GM13976 (cell line): ENCODE results near the gene CUX1.

Experiments used
- DNase-seq: peaks from one replicate; pipeline ENCODE4 v3.0.0; 2012; ENCODE audit warnings: low spot score
- in situ Hi-C: fragments of 300-500 bp; cut with MboI; formaldehyde crosslinking; loops from one replicate; pipeline ENCODE4 v1.12.0; 2022; ENCODE audit warnings: low sequenced_read_pairs, mixed read lengths, inconsistent platforms; ENCODE audit not compliant: unreplicated experiment
- TF ChIP-seq, protein P1 (sequence below): IDR thresholded peaks from 2 replicates; pipeline ENCODE4 v1.5.1; 2012; ENCODE audit warnings: borderline replicate concordance, mild to moderate bottlenecking; ENCODE audit not compliant: insufficient read depth; ENCODE audit errors: extremely low read depth, missing control alignments, control extremely low read depth

Gene CUX1

DNA sequence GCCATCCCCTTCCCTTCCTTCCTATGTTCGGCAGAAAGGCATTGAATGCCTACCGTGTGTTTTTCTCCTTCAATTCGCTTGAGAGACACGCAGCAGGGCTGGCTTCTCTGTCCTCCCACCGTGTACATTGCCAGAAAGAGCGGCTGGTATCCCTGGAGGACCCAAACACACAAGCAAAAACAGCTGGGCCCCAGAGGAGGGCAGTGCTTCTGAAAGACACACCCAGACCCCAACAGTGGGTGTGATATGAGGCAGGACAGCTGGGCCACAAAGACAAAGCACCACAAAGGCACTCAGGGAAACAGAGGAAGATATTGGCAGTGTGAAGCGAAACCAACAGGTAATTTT lies 336.1 kb downstream of the CUX1 start:
- TF ChIP-seq, protein P1, sequence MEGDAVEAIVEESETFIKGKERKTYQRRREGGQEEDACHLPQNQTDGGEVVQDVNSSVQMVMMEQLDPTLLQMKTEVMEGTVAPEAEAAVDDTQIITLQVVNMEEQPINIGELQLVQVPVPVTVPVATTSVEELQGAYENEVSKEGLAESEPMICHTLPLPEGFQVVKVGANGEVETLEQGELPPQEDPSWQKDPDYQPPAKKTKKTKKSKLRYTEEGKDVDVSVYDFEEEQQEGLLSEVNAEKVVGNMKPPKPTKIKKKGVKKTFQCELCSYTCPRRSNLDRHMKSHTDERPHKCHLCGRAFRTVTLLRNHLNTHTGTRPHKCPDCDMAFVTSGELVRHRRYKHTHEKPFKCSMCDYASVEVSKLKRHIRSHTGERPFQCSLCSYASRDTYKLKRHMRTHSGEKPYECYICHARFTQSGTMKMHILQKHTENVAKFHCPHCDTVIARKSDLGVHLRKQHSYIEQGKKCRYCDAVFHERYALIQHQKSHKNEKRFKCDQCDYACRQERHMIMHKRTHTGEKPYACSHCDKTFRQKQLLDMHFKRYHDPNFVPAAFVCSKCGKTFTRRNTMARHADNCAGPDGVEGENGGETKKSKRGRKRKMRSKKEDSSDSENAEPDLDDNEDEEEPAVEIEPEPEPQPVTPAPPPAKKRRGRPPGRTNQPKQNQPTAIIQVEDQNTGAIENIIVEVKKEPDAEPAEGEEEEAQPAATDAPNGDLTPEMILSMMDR: no peak
- in situ Hi-C loops: no loop called here
- no peak for DNase-seq

DNA sequence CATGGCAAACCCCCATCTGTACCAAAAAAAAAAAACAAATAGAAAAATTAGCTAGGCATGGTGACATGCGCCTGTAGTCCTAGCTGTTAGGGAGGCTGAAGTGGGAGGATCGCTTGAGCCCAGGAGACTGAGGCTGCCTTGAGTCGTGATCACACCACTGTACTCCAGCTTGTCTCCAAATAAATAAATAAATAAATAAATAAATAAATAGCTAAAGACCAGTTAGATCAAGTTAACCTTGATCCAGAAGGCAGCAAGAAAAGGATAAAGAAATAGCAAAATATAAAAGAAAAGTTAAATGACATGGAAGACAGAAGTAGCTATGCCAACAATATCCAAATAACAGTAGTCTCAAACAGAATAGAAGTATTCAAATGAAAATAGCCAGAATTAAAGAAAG lies 337.0 kb downstream of the CUX1 start:
- TF ChIP-seq, protein P1: no peak
- DNase-seq: no peak
- in situ Hi-C loops: no loop called here

DNA sequence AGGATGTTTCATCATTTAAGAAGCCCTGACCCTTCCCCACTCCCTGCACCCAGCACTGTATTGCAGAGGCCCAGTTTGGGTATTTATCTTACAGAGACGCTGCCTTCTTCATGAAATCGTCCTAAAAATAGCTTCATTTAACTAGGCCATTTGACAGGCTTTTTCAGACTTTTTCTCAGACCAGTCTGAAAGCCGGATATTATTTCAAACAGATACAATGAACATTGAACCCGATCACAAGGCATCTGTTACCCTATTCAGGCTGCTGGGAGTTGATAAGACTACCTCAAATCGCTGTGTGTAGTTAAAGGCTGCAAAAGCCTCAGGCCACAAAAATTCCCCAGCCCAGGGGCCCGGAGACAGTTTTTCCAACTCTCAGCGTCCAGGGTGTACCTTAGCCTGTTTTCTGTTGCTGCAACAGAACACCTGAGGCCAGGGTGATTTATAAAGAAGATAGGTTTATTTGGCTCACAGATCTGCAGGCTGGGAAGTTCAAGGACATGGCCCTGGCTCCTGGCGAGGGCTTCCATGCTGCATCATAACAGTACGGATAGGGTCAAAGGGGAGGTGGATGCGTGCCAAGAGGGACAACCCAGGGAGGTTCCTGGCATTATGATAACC lies 338.5 kb downstream of the CUX1 start:
- in situ Hi-C loops: no loop called here

DNA sequence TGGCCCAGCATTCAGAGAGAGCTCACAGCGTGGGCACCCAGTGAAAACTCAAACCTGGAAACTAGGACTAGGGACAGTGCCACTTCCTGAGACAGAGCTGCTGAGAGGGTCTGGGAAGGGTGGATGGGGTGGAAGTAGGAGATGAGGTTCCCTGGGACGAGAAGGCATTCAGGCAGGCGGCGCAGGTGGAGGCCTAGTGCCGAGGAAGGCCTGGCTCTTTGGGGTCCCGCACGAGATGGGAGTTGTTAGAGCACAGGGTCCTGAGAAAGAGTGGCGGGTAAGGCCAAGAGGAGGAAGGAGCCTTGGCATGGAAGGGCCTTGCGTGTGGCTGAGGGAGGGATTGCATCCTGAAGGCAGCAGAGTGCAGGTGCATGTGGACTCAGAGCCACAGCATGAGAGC lies 339.4 kb downstream of the CUX1 start:
- TF ChIP-seq, protein P1: no peak
- in situ Hi-C loops: no loop called here
- no peak for DNase-seq

More for the DNA sequence above, 338.5 kb downstream of the CUX1 start:
- DNase-seq: no peak
- TF ChIP-seq, protein P1: no peak

DNA sequence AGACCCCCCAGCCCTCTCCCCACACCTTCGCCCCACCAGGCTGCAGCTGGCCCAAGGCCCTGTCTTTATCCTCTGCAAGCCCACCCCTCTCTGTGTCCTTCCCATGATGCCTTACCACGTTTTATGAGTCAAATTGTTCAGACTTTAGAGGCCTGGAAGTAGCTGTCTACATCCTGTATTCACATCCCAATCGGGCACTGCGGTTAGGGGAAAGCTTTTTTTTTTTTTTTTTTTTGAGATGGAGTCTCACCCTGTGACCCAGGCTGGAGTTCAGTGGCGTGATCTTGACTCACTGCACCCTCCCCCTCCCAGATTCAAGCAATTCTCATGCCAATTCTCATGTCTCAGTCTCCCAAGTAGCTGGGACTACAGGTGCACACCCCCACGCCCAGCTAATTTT lies 347.7 kb downstream of the CUX1 start:
- in situ Hi-C loops: no loop called here
- no peak for DNase-seq
- TF ChIP-seq, protein P1: no peak

DNA sequence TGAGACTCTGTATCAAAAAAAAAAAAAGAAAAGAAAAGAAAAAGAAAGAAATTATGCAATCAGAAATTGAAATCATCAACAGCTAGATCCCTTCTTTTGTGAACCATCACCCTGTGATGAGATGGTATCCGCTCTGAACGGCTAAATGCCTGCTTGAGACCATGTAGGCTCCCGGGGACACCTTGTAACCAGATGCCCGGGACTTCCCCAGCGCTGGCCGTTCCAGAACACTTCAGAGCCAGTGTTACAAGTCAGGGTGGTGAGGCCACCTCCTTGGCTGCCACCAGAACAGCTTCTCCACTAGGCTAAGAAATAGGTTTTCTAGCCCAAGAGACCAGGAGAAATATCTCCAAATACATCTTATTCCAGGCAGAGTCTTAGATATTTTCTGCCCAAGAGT lies 349.8 kb downstream of the CUX1 start:
- TF ChIP-seq, protein P1: no peak
- no peak for DNase-seq
- in situ Hi-C loops: no loop called here
